Inflammatory macrophage (primary cell): ENCODE measurements around the gene EHBP1L1.

Experiments
- DNase-seq, 2 donors: peaks; one replicate each; pipeline ENCODE4 v3.0.0-alpha.2; 2020 to 2022

The EHBP1L1 gene

DNA sequence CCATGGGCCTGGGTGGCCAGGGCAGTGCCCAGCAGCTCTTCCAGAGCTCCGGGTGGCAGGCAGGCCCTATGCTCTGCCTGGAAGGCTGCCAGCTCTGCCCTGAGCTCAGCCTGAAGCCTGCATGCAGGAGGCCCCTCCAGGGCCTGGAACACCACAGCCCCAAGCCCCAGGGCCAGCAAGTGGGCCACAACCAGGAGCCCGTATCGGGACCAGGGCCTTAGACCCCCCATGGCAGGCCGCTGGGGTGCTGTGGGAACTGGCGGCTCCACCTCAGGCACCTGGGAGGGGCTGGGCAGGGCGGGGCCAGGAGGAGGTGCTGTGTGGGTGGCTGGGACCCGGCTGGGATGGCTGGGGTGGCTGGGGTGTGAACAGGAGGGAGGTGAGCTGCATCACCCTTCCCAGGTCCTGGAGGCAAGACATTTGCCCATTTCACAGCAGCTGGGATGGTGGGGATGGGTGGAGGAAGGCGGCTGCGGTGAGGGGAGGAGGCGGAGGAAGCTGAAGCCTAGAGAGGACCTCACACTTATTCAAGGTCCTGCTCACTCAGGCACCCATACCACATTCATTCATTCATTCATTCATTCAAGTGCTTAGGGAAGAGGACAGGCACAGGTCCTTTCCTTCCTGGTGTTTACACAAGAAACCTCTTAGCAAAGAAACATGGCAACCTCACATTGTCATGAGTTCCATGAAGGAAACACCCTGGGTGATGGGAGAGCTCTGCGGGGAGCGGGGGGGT lies 19.9 kb downstream of the EHBP1L1 start, which contains the start of gene KCNK7:
Gene KCNK7 (minus strand): TSS at position 258 of the 739 bp plus-strand sequence. CDS start 28 bp downstream, at position 230.
- no peak for DNase-seq

DNA sequence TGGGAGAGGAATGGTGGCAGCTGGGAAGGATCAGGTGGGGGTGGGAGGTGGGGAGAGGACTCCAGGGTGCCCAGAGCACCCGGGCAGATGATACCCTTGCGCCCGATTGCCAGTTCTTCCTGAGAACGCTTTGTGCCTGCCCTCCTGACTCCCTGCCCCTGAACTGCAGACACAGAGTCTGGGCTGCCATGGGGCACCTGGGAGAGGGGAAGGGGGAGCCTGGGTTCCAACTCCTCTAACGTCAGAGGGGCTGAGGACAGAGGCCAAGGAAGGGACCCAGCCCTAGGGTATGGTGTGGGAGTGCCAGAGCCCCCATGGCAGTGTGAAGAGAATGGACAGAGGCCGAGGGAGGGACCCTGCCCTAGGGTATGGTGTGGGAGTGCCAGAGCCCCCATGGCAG lies 20.7 kb downstream of the EHBP1L1 start:
- no peak for DNase-seq

DNA sequence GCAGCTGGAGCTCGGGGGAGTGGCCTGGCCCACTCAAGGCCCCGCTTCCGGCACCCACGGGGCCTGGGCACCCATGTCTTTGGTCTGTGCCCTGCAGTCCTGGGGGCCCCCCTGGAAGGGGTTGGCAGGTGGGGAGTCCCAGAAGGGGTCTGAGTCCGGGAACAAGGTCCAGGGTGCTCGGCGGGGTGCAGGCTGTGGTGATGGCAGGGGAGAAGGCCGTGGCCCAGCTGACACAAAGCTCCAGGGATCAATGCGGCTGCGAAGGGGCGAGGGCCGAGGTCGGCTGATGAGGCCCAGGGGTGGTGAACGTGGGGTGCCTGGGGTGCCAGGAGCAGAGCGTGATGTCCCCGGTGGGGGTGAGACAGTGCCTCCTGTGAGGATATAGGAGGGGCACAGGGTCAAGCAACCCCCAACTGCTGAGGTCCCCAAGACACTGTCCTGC lies 22.4 kb downstream of the EHBP1L1 start:
- DNase-seq = no peak

DNA sequence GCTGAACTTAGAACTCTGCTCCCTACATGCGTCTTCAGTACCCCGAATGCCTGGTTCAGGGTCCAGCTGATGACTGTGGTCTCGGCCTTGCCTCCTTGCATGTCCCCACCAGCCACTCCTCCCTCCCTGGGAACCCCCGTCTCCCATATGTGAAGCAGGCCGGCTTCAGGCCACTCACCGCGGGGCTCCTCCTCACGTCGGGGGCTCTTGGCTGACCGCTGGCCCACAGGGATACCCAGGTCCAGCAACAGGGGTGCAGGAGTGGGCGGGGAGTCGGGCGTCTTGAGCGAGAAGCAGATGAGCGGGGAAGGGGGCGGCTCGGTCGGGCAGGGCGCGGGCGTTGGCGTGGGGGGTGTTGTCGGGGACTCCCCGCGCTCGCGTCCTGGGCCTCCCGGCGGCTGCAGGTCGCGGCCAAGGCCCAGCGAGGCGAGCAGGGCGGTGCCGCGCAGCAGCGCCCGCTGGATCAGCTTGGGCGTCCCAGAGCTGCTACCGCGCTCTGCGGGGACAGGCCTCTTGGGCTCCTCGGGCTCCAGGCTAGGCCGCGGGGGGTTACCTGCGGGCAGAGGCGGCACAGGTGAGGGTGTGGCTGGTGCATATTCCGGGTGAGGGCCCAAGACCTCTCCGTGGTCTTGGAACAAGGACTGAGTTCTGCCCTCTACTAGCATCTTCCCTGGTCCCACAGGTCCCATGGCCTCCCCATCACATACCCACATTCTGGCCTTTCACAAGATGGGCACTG lies 23.5 kb downstream of the EHBP1L1 start:
- DNase-seq = no peak

DNA sequence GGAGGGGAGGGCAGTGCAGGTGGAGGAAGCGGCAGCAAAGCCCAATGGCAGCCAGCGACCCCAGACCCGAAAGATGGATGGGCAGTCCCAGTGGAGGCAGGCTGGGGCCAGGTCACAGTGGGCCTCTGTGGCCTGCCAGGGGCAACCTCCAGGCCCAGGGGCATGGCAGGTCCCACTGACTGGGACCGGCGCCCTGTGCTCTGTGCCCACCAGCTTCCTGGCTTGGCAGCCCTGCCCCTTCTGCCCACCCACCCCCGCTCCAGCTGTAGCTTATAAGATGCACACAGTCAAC lies 24.0 kb downstream of the EHBP1L1 start:
- no peak for DNase-seq

DNA sequence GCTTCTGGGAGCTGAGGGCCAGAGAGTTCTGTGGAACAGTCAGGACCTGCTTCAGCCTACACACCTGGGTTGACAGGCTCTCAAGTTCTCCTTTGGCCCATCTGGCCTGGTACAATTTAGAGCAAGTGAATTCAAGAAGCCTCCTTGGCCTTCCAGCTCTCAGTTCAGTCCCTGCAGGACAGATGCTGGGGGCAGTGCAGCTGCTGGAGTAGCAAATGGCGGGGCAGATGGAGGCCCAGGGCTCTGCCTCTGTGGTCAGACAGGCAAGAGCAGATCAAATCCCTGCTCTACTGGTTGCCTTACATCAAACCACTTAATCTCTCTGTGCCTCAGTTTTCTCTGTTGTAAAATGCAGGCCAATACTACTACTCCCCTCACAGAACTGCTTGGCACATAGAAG lies 28.4 kb downstream of the EHBP1L1 start:
- no peak for DNase-seq

DNA sequence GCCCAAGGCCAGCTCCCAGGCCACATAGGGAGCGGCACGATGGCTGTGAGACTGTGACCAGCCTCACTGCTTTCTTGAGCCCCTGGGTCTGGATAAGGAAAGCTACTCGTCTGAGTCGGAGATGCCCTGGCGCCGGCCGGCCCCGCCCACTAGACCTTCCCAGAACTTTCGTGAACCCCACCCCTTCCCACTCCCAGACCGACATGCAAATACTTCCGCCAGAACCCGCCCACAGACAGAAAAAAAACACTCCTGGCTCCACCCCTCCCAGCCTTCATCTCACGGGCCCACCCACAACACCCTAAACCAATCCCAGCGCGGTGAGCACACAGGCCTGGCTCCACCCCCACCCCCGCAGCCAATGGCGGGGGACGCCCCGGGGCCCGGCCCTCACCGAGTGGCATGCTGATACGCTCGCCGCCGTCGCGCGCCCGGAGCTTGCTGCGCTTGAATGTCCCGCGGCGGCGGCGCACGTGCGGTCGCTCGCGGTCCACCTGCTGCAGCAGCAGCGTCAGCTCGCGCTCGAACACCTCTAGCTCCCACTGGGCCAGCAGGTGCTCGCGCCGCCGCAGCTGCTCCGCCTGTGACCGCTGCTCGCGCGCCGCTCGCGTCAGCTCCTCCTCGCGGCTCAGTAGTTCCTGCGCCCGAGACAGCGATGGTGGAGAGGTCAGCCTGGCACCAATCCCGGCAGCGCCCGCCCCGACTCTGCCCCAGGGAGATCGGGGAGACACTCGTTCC lies 31.2 kb downstream of the EHBP1L1 start:
- DNase-seq = peak; percentile 20 to 38

DNA sequence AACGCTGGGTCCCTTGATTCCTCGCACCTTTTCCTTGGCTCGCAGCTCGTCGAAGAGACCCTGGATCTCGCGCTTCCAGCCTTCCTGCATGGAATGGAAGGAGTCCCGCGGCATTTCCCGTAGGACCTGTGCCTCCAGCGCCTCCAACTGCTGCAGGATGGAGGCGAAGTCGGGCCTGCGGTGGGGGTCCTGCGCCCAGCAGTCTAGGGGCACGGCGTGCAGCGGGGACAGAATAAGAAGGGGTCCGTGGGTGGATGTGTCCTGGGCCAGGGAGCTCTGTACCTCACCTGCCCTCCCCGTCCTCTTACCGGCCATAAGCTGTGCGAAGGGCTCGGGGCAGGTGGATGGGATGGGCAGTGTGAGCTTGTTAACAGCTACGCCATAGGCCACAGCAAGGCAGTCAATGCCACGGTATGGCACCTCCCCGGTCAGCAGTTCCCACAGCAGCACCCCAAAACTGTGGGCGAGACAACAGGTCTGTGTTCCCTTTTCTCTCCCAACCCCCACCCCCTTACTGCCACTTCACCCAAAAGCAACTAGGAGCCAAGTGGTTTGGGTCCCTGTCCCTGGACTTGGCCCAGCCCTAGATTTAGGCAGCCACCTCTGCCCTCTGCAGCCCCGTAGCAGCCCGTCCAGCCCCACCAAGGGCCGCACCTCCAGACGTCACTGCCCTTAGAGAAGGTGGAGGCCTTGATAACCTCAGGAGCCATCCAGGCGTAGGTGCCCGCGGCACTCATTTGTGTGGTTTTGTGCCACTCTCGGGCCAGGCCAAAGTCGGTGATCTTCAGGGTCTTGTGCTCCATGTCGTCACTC lies 32.0 kb downstream of the EHBP1L1 start:
- no peak for DNase-seq

DNA sequence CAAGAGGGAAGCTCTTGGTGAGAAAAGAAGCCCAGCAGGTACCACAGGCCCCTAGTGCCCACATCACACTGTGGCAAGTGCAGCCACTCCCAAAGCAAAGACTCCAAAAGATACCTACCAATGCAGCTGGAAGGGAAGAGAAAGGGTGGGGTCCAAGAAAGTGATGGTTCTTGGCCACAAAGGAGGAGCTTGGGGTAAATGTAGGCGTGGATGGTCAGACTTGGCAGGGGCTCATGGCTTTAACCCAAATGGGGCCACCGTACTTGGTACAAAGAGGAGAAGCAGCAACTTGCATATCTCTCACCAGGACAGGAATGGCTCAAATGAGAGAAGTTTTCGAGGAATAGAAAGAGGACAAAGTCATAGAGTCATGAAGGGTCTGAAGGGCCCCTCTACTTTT lies 33.4 kb downstream of the EHBP1L1 start:
- no peak for DNase-seq

DNA sequence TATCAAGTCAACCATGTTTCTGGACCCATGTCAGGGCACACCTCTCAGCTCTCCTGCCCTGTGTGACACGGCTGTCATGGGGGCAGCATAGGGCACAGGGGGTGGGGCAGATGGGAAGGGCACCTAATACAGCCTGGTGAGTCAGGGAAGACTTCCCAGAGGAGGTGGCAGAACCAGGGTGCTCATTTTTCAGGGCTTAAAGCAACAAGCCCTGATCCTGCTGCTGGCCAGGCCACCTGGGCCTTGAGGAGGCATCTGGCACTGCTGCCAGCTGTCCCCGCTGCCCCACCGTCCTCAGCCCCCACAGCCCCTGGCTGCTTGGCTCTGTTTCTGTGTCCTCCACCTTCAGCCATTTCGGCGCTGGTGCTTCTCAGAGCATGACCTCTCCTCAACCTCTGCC lies 33.8 kb downstream of the EHBP1L1 start:
- no peak for DNase-seq

DNA sequence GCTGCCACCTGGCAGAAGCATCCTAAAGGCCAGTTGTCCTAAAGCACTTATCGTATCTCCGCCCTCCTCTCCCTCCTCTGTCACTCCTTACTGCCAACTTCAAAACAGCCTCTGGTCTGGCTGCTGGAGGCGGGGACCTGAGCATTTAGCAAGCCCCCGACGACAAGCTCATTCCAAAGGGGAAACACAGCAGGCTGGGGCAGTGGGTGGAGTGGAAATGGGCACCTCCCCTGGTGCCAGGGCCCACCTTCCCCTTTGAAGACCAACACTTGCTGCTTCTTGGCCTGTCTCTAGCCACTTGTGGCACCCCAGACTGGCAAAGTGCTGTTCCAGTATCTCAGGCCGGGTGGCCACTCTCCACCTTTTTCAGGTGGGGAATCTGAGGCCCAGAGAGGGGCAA lies 34.6 kb downstream of the EHBP1L1 start:
- peak in 1 of 2 donors; percentile 44 for DNase-seq

DNA sequence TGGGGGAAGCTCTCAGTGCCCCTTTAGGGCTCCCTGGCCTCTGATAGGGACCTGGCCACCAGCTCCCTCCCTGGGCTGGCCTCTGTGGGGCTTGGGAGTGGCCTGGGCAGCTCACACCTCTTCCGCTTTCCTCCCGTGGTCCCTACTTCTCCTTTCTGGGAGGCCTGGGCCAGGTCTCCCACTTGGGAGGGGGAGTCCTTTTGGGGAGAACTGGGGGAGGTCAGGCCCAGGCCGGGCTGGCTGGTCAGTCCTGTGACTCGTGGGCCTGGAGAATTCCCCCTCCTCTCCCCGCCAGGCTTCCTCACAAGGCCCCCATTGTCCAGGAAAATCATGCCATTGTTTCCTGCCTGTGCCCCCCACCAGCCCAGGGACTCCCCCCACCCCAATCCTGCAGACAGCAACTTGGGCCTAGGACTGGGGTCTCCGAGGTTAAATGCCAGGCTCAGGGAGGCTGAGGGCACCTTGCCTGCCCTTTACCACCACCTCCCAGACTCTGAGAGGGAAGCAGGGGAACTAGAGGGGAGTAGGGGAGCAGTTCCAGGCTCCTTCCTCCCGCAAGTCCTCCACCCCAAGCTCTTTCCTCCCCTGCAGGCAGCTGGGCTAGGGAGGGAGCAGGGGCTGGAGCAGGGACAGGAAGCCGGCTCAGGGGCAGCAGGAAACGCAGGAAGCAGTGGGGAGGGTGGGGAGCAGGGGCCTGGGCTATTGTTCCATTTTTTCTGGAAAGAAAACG lies 35.3 kb downstream of the EHBP1L1 start:
- peak; percentile 81 to 88 for DNase-seq

DNA sequence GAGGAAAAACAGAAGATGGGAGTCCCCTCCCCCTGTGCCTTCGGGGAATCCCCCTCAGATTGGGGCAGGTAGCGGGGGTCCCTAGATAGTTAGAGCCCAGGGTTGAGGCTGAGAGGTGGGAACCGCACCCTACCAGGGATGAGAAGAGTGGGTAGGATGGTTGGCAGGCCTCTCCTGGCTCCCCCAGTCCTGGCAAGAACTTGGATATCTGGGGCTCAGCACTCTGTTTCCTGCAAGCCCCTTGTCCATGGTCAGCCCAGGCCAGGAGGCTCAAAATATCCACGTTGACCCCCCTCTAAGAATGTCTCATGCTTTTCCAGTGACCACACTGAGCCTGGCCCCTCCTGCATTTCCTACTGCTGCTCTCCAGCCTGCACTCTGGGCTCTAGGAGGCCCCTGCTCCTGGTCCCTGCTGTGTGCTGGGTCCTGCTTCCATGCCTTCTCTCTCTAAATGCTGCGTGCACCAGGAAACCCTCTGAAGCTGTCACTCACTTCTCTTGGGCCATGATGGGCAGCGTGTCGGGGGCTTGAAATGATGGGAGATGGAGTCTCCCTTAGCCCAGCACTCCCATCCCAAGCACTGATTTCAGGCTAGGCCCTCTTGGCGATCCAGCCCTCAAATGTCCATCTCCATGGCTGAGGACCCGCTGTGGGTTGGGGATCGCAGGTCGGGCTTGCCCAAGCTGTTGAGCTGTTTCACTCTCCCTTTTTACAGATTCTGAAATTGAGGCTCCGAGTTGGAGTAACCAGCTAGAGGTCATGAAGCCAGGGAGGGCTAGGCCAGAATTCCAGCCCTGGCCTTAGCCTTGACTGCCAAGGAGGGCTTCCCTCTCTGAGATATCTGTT lies 36.1 kb downstream of the EHBP1L1 start:
- DNase-seq = no peak

DNA sequence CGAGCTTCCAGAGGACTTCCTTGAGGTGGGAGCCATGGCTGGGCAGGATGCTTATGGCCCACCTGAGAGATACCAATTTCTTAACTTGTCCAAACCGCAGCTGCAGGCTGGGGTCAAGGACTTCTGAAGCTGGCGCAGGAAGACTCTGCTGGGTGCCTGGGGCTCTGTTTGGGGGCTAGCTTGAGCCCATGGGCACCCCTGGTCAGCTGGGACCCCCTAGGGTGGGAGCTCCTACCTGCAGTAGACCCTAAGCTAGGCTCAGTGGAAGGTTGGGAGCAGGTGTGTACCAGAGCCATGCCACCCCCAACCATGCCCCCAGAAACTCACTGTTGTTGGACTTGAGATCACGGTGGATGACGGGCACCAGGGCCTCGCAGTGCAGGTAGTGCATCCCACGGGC lies 36.8 kb downstream of the EHBP1L1 start:
- no peak for DNase-seq

DNA sequence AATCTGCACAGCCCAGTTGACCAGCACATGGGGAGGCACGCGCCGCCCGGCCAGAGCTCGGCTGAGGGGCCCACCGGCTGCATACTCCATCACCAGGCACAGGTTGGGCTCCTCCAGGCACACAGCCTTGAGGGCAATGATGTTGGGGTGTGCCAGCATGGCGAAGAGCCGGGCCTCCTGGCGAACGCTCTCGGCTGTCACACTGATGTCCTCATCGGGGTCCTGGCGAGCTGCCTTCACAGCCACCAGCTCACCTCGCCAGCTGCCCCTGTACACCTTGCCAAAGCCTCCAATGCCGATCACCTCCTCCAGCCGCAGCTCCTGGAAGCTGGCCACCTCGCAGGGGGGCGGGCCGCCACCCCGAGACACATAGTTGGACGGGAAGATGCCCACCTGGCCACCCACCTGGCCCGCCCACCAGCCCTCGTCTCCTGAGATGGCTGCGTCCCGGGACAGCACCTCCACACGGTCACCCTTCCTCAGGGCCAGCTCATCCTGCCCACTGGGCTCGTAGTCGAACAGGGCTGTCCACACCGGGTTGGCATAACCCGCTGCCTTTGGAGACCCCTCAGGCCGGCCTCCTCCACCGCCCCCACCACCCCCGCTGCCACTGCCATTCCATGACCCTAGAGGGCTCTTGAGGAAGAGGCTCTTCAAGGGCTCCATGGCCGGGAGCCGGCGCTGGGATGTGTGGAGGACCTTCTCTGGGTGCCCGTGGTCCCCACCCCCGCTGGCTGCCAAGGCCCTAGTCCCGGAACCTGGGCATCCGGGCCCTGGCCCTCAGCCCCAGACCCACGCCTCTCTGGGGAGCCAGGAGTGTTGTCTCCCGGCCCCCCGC lies 37.5 kb downstream of the EHBP1L1 start:
- no peak for DNase-seq

DNA sequence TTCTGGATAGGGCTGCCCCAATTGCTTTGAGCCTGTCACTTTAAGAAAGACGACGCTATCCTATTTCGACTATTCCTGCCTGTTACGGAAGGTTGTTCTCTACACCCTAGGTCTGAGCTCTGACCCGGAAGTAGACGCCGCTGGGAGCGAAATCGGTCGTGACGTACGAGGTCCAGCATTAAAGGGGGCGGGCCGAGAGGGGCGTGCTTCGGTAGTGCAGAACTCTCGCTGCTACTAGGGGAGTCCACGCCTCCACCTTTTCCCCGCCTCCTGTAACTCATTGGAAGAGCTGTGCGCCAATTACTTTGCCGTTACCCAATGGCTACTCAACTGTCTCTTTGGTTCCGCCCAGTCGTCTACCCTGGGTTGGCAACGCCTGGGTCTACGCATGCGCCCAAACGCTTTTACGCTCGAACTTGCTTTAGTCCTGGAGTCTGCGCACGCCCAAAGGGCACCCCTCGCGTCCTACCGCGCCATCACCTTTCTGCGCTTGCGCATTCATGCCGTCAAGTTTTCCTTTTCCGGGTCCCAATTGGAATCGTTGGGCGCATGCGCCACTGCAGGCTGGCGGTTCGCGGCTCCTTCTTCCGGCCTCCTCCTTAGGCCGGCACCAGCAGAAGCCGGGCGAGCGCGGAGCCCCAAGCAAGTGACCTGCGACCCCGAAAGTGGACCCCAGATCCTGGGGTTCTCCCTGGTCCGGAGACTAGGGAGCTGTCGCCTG lies 39.5 kb downstream of the EHBP1L1 start, which contains the start of gene PCNX3:
Gene PCNX3 (plus strand): TSS at position 548 of the 721 bp plus-strand sequence. CDS start 536 bp downstream, outside the sequence.
- peak; percentile 100 for DNase-seq

DNA sequence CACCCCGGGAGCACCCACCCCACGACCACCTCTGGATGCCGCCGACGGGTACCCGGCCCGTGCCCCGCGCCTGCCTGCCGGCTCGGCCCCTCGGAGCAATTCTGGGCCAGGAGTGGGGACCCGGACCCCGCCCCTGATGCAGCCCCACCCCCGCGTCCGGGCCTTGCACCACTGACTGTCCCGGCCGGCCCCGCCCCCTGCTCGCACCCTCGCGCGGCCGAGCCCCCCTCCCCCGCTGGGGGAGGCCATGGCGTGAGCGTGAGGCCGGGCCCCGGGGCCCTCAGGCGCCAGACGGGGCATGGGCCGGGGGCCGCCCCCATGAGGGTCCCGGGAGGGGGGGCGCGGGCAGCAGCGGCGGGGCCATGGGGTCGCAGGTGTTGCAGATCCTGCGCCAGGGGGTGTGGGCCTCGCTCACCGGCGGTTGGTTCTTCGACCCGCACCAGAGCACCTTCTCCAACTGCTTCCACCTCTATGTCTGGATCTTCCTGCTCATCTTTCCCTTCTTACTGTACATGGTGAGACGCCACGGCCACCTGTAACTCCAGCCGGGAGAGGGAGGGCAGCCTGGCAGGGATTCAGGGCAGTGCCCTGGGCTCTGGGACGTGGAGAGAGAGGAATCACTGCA lies 40.2 kb downstream of the EHBP1L1 start:
- peak in 1 of 2 donors; percentile 17 for DNase-seq

DNA sequence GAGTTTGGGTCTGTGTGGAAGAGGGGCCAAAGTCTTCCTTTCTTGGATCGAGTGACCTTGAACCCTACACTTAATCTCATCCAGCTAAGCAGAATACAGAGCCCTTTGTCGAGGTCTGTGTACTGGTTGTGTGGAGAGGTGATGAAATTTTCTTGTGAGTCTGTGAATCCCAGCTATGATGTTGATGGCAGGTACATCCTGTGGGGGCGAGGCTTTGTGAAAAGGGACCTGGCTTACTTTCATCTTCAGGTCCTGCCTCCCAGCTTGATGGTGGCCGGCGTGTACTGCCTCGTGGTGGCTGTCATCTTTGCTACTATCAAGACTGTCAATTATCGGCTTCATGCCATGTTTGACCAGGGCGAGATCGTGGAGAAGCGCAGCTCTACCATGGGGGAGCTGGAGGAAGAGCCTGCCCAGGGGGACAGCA lies 40.7 kb downstream of the EHBP1L1 start:
- DNase-seq = no peak
